ENCODE data around the gene PARP9.

Gene PARP9

DNA sequence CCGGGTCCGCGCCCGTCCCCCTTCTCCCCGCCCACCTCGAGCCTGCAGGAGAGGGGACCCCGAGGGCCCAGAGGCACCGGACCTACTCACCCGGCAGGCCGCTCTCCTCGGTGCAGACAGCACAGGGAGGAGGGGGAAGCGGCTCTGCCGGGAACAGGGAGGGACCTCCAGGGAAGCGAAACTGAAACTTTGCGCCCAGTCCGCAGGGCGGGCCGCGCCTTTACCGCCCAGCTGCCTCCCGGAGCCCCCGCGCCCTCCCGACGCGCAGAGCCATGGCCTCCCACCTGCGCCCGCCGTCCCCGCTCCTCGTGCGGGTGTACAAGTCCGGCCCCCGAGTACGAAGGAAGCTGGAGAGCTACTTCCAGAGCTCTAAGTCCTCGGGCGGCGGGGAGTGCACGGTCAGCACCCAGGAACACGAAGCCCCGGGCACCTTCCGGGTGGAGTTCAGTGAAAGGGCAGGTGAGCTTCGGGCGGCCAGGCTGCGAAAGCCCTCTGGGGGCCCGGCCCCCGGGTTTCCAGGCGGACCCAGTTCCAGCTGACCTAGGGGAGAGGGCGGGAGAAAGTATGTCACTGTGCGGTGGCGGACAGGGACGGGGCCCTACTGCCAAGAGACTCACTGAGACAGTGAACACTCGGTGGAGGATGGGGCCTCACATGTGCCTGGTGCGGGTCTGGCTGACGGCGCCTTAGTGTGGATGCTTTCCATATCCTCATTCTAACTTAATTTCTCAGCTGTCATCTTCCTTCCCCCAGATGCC, at the start of gene PARP9, which contains the start of gene DTX3L:
Gene PARP9, minus strand, starts transcription at position 146 of the 758 bp plus-strand sequence. CDS start 4,680 bp downstream, outside the sequence.
Gene DTX3L, plus strand, starts transcription at position 184 of the 758 bp plus-strand sequence. Its CDS starts 89 bp downstream, at position 273.
- peak; percentile 31 to 59 (median 54) for DNase-seq (ENCODE audit: low read depth in 4 of 4, low spot score in 1 of 4)

DNA sequence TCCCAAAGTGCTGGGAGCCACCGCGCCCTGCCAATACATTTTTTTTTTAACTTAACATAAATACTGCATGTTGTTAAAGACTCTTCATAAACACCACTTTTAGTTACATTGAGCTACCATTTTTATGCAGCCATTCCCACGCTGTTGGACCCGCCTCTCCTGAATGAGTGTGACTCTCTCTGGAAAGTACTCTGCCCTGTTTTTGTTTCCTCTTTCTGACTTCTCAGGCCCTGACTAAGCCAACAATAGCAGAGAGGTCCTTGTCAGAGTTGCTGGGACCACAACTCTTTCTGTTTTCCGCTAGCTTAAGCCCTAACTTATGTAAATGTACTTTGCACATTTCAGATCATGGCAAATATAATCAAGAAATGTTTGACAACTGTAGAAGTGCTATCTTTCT, 48.6 kb upstream of the PARP9 start:
- DNase-seq (ENCODE audit: low read depth in 4 of 4, low spot score in 1 of 4) = no peak

DNA sequence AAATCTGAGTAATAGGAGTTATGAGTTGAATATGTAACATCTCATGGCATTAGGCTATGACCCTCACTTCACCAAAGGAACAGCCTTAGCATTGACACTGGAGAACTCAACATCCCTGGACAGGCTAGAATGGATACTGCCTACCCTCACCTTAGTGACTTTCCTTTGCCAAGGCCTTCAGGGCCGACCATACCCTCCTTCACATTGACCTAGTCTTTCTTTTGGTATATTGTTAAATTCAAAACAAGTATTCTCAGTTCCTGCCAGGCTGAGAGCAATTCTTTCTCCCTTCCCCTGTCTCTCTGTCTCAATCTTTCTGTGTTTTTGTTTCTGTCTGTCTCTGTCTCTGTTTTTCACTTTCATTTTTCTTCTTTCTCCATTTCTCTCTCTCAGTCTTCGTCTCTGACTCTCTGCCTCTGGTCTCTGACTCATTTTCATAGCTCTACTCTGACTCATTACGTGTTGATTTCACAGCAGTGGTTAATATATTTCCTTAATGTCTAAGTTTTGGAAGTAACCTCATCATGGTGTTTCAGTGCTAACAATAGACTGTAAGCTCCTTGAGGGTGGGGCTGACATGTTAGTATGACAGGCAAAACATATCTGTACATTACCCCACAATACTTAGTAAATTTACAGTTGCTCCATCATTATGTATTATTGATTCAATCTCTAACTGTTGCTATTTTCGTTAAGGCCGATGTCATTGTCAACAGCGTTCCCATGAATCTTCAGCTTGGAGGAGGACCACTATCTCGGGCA, 45.9 kb upstream of the PARP9 start:
- DNase-seq (ENCODE audit: low read depth in 4 of 4, low spot score in 1 of 4) = peak in 2 of 4 experiments; percentile 3 to 10

DNA sequence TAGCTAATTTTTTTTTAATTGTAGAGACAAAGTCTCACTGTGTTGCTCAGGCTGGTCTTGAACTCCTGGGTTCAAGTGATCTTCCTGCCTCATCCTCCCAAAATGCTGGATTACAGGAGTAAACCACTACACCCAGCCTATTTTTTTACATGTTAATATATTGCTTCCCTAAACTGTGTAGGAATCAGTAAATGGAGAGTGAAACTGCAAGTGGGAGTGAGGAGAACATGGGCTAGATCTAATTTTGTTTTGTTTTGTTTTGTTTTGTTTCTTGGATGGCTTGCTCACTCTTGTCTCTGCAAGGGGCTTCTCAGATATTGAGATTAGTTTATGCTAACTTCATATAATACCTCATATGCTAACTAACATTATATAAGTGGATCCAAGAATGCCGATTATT, 44.8 kb upstream of the PARP9 start:
- no peak for DNase-seq (ENCODE audit: low read depth in 4 of 4, low spot score in 1 of 4)

DNA sequence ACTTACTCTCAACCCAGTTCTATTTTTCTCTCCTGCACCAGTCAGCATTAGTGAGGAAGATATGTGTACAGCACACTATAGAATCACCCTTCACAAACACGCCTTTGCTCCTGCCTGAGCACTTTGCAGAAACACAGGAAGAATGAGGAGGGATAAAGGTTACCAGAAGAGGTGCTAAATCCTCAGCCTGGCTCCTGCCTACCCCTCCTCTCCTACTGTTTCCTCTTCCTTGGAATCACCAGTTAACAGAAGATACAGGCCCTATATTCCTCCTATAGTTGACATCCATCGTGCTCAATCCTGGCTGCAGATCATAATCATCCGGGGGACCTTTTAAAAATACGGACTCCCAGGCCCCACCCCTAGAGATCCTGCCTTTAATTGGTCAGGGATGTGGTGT, 42.2 kb upstream of the PARP9 start:
- DNase-seq (ENCODE audit: low read depth in 4 of 4, low spot score in 1 of 4) = no peak

DNA sequence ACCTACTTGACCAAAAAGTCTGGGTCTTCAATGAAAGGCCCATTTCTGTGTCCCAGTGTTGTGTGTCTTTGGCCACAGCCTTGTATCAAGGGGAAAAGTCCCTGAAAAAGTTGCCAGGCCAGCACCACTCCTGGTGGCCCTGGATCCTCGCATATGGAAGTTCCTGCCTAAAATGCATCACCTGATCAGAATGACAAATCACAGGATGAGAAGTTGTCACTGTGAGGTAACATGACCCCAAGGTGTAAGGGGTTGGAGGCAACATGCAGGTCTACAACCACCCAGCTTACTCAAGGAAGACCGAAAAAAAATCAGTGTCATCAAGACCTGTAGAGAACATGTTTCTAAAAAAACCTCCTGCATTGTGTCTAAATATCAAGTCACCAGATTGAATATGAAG, 39.0 kb upstream of the PARP9 start:
- DNase-seq (ENCODE audit: low read depth in 4 of 4, low spot score in 1 of 4) = no peak

DNA sequence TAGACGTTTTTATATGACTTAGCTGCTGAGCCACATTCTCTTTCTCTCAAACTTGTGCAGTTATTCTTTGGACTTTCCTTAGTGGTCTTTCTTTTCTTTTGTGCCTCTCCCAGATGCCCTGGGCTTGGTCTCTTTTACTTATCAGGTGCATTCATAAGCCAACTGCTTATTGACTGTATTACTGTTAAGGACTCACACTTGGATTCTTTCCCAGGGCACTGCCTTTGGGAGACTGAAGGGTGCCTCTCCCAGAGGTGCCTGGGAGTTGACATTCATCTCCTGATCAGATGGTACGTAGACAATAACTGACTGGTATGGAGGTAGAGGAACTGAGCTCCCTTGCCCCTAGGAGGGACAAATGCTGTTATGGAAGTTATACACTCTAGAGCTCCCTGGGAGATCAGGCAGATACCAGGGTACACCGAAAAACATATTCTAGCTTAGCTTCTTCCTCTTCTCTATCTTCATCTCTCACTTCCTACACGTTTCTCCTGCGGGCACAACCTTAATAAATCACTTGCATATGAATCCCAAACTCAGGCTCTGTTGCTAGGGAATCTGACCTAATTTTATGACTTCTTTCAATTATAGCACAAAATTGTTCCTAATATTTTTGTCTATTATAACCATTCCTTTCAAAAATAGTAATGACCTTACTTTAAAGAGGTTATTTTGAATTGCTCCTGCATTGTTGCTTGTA, 38.1 kb upstream of the PARP9 start:
- no peak for DNase-seq (ENCODE audit: low read depth in 4 of 4, low spot score in 1 of 4)

DNA sequence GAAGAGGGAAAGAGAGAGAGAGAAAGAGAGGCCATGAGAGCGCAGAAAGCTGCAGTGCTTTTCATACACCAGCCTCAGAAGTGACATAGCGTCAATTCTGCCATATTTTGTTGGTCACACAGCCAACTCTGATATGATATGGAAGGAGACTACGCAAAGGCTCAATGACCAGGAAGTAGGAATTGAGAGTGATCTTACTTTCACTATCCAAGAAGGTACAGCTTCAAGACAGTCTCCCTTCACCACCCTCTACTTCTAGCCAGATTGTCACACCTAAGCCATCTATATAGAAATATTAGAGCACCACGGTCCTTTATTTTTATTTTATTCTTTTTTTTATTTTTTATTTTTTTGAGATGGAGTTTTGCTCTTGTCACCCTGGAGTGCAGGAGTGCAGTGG, 34.5 kb upstream of the PARP9 start:
- no peak for DNase-seq (ENCODE audit: low read depth in 4 of 4, low spot score in 1 of 4)

DNA sequence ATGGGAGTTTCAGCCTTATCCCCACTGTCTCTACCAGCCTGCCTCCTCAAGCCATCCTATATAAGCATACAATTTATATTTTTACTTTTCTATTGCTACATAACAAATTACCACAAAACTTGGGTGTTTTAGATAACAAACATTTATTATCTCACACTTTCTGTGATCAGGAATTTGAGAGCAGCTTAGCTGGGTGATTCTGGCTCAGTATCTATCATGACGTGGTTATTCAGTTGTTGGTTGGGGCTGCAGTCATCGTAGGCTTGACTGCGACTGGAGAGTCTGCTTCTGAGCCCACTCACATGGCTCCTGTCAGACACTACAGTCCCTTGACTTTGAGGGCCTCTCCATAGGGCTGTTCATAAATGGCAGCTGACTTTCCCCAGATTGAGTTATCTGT, 34.1 kb upstream of the PARP9 start:
- no peak for DNase-seq (ENCODE audit: low read depth in 4 of 4, low spot score in 1 of 4)

DNA sequence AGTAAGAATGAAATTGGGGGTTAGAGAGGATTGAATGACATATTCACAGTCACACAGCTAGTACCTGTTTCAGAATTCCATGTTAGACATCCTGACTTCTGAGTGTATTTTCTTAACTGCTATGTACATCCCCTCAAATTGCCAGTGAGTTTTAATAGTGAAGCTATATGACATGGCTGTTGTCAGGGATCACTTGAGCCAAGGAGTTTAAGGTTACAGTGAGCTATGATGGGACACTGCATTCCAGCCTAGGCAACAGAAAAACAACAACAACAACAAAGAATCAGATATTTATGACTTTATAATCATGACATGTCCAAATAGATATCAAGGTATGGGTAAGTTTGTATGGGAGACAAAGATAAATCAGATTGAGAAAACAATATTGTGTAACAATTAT, 29.9 kb upstream of the PARP9 start:
- DNase-seq (ENCODE audit: low read depth in 4 of 4, low spot score in 1 of 4) = no peak

DNA sequence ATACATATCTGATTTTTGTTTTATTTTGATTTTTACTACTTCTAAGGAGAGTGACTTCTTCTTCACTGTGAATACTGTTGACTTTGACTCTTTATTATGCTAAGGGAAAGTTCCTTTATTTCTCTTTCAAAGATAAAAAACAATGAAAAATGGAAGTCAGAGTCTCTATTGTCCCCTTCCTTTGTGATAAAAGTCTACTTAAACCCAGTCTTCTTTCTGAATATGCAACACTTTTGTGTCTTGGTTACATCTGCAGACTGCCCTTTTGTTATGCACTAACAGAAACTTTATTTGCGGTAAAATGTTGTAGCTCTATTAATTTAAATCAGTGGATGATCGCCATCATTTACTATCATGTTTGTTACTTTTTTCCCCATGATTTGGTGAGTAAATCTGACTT, 26.5 kb upstream of the PARP9 start:
- no peak for DNase-seq (ENCODE audit: low read depth in 4 of 4, low spot score in 1 of 4)

DNA sequence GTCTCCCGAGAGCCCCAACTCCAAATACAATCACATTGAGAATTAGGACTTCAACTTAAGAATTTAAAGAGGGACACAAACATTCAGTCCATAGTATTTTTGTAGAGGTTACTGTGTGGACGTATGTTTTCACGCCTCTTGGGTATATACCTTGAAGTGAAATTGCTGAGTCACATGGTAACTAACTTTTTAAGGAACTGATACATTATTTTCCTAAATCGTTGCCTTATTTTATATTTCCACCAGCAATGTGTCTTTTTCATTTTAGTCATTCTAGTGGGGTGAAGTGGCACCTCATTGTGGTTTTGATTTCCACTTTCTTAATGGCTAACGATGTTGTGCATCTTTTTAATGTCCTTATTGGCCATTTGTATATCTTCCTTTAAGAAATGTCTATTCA, 25.2 kb upstream of the PARP9 start:
- DNase-seq (ENCODE audit: low read depth in 4 of 4, low spot score in 1 of 4) = no peak

DNA sequence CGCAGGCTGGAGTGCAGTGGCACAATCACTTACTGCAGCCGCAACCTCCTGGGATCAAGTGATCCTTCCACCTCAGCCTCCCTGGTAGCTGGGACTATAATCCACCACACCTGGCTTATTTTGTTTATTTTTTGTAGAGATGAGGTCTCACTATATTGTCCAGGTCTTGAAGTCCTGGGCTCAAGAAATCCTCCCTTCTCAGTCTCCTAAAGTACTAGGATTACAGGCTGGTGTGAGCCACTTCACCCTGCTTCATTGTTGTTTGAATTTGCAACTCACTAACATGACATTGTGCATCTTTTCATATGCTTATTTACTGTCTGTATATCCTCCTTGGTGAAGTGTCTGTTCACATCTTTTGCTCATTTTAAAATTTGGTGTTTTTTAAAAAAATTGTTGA, 23.5 kb upstream of the PARP9 start:
- DNase-seq (ENCODE audit: low read depth in 4 of 4, low spot score in 1 of 4) = no peak

DNA sequence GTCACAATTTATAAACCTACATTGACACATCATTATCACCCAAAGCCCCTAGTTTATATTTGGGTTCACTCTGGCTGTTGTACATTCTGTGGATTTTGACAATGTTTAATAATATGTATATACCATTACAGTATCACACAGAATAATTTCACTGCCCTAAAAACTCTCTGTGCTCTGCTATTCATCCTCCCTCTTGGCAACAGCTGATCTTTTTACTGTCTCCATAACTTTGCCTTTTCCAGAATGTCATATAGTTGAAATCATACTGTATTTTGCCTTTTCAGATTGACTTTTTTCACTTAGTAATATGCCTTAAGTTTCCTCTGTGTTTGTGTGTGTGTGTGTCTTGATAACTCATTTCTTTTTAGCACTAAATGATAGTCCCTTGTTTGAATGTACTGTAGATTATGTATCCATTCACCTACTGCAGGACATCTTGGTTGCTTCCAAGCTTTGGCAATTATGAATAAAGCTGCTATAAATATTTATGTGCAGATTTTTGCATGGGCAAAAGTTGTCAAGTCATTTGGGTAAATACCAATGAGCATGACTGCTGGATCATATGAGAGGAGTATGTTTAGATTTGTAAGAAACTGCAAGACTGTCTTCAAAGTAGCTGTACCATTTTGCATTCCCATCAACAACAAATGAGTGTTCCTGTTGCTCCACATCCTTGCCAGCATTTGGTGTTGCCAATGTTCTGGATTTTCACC, 22.8 kb upstream of the PARP9 start:
- no peak for DNase-seq (ENCODE audit: low read depth in 4 of 4, low spot score in 1 of 4)

DNA sequence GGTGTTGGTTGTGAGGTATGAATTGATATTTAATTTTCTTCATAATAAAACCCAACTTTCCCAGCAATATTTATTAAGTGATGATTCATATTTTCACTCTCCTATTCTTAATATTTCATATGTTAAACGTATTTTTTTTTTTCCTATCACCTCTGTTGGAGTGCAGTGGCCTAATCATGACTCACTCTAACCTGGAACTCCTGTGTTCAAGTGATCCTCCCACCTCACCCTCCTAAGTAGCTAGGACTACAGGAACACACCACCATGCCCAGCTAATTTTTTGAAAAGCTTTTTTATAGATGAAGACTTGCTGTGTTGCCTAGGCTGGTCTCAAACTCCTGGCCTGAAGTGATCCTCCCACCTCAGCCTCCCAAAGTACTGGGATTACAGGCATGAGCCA, 22.0 kb upstream of the PARP9 start:
- no peak for DNase-seq (ENCODE audit: low read depth in 4 of 4, low spot score in 1 of 4)

DNA sequence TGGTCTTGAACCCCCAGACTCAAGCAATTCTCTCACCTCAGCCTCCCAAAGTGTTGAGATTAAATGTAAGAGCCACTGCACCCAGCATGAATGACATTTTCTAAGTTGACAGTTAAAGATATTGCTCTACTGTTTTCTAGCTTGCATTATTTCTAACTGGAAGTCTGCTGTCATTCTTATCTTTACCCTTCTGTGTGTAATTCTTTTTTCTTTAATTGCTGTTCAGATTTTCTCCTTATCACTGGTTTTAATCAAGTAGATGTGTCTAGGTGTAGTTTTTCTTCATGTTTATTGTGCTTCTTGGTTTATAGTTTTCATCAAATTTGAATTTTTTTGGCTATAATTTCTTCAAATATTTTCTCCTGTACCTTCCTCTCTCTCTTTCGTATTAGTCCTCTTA, 18.3 kb upstream of the PARP9 start:
- no peak for DNase-seq (ENCODE audit: low read depth in 4 of 4, low spot score in 1 of 4)

DNA sequence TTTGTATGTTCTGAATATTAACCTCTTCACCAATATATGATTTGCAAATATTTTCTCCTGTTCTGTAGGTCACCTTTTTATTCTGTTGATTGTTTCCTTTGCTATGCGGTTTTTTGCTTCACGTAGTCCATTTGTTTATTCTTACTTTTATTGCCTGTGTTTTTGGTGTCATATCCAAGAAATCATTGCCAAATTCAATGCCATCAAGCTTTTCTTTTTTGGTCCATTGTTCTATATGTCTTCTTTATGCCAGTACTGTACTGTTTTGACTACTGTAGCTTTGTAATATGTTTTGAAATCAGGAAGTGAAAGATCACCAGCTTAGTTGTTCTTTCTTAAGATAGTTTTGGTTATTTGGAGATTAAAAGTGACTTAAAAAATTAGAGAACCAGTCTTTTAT, 17.5 kb upstream of the PARP9 start:
- DNase-seq (ENCODE audit: low read depth in 4 of 4, low spot score in 1 of 4) = no peak

DNA sequence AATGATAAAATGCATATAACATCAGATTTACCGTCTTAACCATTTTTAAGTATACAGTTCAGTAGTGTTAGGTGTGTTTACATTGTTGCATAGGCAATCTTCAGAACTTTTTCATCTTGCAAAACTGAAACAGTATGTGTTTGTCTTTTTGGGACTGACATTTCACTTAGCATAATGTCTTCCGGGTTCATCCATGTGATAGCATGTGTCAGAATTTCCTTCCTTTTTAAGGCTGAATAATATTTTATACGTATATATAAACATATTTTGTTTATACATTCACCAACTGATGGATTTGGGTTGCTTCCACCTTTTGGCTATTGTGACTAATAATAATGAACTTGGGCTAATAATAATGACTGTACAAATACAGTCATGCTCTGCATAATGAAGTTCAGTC, 16.4 kb upstream of the PARP9 start:
- DNase-seq (ENCODE audit: low read depth in 4 of 4, low spot score in 1 of 4) = no peak

DNA sequence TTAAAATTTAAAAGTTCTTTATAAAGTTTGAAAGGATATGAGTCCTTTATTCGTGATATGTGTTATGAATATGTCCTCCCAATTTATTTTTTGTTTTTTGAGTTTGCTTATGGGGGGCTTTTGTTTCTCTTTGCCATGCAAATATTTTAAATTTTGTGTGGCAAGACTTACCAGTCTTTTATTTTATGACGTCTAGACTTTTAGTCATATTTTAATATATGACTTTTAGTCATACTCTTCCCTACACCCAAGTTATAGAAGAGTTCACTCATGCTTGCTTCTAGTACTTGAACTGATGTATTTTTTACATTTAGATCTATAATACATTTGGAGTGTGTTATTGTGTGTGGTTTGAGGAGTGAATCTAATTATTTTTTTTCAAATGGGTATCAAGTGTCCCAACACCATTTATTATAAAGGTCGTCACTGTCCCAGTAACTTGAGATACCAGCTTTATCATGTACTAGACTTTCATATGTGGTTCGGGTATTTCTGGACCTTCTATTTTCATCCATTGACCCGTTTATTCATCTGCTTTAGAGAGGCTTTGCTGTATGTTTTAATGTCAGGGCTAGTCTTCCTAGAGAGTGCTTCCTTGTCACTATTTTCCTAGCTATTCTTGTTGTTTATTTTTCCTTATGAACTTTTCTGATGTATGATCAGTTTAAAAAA, 14.1 kb upstream of the PARP9 start:
- DNase-seq (ENCODE audit: low read depth in 4 of 4, low spot score in 1 of 4) = no peak

DNA sequence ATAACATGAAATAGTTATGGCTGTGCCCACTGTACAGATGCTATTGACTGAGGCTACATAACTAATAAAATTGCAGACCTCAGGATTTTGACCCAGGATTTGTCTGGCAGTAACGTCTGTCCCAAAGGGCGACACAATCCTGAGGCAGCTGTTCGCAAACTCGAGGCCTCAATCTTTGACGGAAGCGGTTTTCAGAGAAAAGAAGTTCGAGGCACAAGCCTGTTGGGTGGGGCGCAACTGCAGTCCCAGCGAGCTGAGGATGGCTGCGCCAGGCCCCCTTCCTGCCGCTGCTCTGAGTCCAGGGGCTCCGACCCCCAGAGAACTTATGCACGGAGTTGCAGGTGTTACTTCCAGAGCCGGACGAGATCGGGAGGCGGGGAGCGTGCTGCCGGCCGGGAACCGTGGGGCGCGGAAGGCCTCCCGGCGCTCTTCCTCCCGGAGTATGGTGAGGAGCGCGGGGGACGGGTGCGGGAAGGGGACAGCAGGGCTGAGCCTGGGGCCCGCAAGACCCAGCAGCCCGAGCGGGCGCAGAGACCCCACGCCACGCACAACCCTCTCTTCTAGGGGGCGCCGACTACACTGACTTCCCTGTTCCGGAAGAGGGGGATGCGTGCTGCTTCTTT, 13.4 kb upstream of the PARP9 start, which contains the start of gene PARP15:
Gene PARP15, plus strand, starts transcription at position 242 of the 623 bp plus-strand sequence. Its CDS starts 18 bp downstream, at position 260.
- no peak for DNase-seq (ENCODE audit: low read depth in 4 of 4, low spot score in 1 of 4)
